Effector CD8-positive, alpha-beta T cell (primary cell): Measurements from ENCODE around the gene RALB.
"Not testable (repeated sequence)": the region's sequence is repeated elsewhere in the genome, so short reads cannot be mapped to it uniquely, and the experiment has no call there.

Source experiments
- DNase-seq: peaks from one replicate; lab custom pipeline; 2025; lab: John Stamatoyannopoulos, UW

Gene RALB

DNA sequence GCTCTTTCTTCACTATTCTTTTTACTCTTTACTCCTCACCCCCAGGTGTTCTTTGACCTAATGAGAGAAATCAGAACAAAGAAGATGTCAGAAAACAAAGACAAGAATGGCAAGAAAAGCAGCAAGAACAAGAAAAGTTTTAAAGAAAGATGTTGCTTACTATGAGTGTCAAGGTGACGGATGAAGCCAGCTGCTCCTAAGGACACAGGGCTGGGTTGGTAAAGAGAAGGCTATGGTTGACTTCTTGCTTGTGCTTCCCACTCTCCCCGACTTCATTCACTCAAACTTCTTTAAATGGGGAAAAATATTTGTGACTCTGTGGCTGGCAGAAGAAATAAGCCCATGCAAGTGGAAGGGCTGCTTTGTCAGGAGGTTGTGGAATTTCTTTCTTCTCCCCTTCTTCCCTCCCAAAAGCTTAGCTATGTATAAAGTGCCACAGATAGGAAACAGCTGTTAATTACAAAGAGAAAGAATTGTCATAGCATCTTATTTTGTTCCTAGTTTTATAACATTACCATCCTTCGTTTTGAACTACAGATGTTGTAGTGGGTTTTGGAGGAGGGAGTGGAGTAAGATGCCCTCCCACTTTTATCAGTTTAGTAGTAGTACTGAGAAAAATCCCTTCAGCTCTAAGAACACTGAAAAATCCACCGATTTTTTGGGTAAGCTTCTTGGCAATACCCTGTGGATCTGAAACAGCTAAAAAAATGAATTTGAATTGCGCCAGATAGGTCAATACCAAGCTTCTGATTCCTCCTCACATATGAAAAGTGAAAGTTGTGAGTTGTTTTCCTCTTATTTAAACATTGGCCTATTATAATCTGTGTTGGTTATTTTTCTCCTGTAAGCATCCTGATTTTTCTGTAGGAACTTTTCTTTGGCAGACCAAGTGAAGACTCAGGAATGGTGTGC lies 40.7 kb downstream of the RALB start:
- no peak for DNase-seq

DNA sequence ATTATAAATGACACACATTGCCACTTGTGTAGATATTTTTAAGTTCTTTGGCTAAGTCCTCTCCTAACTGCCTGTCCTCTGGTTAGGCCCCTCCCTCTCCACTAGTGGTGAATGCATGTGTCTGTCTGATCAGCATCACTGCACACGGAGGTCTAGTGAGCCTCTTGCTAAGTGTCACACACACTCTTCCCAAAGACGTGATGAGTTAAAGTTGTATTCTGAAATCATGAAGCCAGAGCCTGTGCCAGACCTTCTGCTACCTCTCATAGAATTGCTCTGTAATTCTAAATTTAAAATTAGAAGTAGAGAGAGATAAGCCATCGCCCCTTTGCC lies 41.3 kb downstream of the RALB start:
- DNase-seq: no peak

DNA sequence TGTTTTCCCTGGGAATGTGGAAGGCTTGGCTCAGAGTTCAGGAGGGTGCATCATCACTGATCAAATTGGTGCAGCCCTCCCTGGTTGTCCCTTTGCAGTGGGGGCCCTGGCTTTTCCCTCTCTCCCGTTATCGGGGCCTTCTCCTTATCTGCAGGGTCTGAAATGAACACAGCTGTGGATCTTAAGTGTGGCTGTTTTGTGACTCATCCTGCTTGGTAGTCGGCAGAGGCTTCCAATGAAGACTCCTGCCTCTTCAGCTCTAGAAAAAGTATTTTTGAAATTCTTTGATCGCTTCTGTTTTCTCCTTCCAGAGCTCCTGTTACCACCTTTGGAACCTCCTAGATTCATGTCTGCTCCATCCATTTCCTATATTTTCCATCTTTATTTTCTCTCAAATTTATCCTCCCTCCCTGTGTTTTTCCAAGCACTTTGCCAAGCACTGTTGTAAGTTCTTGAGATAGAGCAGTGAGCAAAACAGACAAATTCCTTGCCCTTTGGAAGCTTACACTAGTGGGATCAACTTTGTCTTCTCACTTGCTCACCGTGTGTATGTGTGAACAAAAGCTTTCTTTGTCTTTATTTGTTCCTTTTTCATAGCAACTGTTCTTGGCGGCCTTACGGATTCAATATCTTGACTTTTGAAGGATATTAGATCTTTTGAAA lies 45.7 kb downstream of the RALB start:
- DNase-seq: no peak

DNA sequence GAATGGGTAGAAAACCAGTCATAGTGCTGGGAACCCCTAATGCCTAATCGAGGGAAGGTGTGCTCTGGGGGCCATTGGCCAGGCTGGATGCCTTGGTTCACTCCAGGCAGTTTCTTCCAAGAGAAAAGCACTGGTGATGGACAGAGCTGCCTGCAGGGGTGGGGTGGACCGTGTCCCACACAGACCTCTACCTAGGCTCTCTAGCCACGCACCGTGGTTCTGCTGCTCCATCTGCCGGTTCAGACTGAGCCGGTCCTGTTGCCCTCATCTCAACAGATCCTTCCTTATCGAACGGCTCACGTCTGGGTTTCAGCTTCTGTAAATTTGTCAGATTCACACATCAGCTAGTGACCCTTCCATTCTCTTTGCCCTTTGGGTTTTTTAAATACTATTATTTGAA lies 46.4 kb downstream of the RALB start:
- no peak for DNase-seq

DNA sequence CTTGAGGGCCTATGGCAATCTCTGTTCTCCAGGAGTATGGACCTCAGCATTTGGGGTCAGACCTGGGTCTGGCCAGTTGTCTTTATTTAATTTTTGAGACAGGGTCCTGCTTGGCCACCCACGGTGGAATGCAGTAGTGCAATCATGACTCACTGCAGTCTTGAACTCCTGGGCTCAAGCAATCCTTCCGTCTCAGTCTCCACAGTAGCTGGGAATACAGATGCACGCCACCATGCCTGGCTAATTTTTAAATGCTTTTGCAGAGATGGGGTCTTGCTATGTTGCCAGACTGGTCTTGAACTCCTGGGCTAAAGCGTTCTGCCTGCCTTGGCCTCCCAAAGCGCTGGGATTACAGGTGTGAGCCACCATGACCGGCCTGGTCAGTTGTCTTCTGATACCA lies 46.9 kb downstream of the RALB start:
- no peak for DNase-seq

DNA sequence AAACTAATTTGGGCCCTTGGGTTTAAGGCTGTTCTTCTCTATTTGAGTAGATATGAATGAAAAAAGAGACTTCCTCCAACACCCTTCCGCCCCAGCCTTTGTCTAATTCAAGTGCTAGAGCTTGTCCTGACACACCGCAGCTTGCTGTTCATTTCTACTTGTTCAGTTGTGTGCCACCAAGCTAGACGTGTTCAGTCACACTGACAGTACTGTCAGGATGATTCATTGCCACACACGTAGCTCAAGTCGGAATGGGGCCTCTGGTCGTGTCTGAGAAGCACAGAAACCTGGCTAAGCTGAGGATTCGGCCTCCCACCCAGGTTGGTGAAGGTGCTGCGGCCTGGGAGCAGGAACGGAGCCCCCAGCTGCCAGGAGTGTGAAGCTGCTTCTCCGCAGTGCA lies 47.7 kb downstream of the RALB start:
- no peak for DNase-seq

DNA sequence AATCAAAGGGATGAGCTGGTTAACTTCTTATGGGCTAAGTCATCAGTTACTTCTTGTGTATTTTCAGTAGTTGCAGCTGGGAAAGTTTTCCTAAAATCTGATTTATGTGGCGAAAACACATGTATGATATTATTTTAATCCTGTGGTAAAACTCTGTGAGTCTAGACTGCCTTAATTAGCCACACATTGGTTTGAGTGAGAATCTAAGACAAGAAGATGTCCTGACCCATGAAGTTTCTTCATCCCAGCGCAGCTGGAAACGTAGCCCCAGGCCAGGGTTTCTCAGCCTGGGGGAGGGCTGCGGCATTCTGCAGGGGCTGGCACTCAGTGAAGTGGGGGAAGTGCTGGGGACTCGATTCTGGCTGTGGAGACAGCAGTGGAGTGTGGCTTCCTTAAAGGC lies 48.6 kb downstream of the RALB start:
- no peak for DNase-seq

DNA sequence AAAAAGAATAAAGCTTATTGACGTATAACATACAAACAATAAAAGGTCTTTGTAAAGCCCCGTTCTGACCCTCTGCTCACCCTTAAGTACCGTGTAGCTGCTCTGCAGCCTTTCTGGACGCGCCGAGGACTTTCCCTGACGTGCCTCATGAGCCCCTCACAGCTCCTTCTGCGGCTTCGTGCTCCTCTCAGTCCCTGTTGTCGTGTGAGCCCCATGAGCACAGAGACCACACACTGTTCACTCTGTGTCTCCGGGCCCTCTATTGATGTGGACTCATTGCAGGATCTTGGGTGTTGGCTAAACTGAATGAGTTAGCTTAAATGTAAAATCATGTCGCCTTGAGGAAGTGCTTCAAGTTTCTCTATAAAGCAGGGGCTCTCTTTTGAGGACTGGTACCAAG lies 49.6 kb downstream of the RALB start:
- DNase-seq: no peak

DNA sequence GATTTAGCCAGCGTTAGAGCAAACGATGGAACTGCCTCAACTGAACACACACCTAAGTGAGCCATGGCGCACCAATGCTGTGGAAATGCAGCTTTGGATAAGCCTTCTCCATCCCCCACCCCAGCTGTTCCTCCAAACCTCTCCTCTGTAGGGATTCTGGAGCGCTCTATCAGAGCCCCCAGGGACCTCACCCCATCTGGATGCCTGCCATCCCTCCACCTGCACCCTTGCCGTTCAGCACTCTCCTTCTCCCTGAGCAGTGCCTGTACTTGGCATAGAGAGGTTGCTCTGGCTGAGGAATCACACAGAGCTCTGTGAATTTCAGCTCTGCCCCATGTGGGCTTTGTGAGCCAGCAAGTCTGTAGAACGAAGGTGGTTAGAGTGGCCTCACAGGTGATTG lies 50.5 kb downstream of the RALB start:
- DNase-seq: no peak

DNA sequence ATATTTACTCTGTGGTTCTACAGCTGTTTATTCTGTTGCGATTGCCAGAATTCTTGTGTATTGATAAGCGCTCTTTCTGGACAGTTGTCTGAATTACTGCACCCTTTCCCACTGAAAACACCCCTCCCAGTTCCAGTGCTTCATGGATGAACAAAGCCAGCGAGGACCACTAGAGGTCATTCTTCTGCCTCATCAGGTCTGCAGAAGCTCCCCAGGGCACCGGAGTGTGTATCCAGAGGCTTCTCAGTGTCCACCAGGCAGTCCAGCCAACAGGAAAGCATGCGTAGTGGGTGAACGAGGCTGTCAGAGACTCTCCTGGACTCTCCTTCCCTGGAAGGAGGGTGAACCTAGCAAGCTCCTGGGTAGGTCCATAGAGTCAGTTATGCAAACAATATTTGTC lies 52.6 kb downstream of the RALB start:
- no peak for DNase-seq

DNA sequence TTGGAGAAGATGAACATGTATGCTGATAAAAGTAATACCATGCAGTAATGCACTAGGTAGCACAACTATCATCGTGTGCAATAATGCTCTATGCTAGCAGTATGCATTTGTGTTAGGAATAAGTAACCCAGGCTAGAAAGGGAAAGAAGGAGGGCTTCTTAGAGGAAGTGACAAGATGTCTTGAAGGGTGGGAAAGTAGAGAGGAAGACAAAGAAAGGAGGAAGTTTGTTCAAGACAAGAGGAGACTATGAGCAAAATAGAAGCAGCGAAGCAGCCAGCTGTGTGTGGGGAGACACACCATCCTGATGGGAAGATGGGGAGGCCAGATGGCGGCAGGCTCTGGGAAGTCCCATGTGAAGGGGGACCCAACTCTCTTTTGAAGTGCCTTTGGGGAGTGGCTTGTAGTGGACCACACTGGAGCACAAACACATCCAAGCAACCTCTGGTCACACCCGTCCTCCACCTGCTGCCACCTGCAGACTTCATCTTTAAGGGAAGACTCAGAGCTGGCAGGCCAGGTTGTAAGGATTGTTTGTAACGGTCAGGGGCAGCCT lies 53.4 kb downstream of the RALB start:
- DNase-seq: no peak

DNA sequence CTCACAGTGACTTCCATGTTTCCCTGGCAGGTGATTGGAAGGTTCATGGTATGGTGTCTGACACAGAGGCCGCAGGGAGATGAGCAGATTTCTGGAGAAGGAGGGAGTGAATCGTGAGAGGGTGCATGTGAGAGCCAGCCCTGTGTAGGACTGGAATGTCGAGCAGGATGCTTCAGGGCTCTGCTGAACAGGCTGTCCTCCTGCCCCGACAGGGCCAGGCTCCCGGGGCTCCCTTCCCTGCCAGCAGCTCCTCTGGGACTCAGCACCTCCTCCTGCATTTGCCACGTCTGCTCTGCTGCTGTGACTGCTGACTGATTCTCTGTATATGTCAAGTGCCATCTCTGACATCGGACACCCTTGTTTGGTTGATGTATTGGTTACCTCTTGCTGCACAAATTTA lies 54.8 kb downstream of the RALB start:
- no peak for DNase-seq

DNA sequence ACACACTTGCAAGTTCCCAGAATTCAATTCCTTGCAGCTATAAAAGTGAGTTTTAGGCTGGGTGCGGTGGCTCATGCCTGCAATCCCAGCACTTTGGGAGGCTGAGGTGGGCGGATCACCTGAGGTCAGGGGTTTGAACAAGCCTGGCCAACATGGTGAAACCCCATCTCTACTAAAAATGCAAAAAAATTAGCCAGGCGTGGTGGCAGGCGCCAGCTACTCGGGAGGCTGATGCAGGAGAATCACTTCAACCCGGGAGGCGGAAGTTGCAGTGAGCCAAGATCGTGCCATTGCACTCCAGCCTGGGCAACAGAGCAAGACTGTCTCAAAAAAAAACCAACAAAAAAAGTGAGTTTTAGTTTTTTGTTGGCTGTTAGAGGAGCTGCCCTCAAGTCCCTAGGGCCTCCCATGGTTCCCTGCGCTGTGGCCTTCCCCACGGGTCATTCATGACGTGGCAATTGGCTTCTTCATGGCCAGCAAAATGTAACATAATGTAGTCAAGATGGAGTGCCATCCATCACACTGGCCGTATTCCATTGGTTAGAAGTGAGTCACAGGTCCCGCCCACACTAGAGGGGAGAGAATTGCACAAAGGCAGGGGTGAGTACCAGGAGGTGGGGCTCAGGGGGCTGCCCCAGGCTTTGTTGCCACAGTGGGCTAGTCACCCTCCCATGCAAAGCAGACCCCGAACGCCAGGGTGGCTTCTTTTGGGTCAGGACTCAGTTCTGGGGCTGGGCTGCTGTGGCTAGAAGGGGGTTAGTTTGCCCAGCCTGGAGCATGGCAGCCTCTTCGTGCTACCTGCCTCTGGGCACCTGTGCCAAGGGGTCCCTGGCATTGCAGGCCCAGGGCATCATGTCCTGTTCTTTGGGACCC lies 55.6 kb downstream of the RALB start:
- DNase-seq: no peak

DNA sequence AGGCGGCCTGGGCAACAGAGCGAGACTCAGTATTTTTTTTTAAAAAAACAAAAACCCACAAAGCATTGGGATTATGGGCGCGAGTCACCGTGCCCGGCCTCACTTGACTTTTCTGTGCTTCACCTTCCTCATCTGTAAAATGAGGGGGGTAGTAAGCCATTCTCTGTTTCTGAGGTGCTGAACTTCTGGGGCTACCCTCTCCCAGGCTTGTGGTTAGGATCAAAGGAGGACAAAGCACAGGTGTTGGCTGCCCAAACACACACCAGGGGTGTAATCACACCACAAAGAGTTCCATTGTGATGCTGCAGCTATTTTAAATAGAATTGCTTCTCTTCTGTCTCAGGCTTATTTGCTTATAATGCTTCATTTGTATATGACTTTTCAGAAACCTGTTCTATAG lies 57.5 kb downstream of the RALB start:
- no peak for DNase-seq

DNA sequence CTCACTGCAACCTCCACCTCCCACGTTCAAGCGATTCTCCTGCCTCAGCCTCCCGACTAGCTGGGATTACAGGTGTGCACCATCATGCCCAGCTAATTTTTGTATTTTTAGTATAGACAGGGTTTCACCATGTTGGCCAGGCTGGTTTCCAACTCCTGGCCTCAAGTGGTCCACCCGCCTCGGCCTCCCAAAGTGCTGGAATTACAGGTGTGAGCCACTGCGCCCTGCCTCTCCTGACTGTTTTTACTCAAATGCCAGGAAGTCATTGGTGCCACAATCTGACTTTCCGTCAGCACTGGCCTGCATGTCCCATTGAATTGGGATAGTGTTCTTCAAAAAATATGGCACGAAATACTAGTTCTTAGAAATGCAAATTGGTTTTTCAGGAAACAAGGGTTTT lies 58.2 kb downstream of the RALB start:
- DNase-seq: not testable (repeated sequence)

DNA sequence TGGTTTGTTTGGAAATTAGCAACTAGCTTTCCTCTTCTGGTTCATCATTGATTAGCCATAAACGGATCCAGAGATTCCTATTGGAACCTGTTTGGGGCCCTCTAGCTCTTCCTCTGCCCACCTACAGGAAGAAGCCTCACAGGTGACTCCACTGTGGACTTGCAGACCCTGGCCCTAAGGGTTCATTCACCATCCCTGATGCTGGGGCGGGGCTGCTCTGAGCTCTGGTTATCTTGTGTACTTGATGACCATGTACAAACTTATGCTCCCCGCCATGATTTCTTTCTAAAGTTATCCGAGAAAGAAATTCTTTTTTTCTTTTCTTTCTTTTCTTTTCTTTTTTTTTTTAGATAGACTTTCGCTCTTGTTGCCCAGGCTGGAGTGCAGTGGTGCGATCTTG lies 59.4 kb downstream of the RALB start:
- DNase-seq: no peak

DNA sequence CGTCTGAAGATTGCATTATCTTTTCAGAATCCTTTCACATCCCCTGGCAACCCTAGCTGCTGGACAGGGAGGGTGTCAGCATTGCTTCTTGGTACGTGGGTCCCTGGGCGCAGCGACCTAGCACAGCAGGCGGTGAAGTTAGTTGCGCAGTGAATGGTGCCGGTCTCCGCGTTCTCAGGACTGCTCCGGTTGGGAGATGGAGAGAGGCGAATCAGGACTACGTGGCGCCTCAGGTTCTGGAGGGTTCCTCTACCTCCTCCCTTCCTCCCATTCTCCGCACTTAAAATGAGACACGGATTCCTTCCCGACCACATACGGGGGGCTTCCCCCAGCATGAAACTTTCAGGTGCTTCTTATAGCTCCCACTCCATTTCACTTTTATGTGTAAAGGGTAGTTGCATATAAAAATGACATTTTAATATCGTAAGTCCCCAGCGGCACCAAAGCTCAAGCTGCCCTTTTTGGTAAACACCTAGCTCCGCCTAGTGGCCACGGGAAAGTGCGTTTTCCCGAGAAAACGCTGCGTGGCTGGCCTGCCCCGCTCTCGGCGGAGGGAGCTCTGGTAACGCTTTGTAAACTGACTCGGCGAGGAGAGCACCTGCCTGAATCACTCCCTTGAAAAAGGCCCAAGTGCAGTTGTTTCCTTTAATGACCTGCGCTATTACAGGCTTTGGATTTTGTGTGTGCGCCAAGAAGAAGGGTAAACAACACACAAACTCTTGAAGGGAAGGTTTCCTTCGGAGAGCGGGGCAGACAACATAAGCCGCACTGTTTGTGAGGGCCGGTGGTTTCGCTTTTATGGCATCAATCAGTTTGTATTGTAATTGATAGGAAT lies 60.4 kb downstream of the RALB start:
- DNase-seq: peak; percentile 54

DNA sequence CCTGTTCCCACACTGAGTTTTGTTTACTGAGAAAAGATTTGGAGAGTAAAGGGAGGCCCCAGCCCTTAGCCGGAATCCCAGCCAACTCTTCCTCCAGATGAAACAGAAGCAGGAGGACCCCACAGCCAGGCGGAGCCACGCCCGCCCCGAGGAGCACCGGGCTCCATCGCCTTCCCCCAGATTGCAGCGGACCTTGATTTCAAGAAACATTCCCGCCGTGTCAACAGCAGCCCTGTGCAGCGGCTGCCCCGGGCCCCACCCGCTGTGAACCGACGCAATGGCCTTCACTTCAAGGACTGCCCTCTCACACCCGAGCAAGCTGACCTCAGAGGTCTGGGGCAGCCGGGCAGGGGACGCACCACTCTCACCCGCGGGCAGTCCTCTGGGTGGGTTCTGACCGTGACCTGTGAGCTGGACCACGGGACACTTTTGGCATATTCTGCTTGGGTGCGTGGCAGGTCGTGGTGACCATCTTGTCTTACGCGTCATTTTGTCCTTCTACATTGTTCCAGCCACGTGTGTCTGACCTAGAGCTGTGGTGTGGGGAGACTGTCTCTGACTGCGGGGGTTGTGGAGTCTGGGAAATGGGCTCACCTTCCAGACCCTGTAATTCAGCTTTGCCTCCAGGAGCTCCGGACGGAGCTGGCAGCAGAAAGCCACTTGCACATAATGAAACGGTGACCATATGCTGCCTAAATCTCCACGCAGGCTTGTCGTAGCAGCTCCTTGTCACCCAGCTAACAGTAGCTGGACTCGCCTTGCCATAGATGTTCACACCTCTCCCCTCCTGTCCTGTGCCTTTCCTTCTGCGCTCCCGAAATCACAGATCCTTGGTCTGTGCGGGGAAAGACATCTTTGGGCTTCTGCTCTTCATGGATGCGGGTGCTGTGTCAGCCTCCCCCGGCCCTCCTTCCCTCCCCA lies 61.3 kb downstream of the RALB start:
- no peak for DNase-seq

DNA sequence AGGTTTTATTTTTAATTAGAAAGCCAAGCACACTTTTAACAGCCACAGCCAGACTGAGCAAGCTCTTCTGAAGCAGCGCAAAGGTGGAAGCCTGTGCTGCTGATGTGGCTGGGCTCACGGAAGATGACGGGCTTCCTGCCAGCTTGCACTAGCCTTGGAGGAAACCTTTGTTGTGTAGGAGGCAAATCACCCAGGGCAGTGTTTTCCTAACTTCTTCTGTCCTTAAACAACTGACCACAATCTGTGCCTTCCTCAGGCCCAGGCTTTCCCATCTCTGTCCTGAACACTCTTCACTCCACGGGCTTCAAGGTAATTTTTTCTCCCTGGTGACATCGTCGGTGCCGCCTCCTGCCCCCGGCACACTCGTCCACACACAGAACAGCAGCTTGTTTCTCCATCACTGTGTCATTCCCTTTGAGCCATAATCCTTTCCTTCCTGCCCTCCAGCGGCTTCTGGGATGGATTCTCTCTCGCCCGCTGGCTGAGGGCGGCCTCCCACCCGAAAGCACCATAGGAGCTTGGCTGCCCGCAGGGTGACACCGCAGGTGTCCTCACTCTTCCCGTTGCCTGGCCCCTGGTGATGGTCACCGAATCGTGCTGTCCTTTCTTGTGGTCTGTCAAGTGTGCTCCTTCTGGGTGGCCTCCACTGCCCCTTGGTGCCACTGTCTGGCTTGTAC lies 62.2 kb downstream of the RALB start:
- no peak for DNase-seq
